ENCODE measurements around the gene OXCT2. TPM values are rescaled to one million over a fixed set of nuclear protein-coding genes. Genes with fewer than 3 reads are reported as not detected.

Gene OXCT2
- total RNA-seq, 1 donor from 2014 or later: 2.1 TPM

DNA sequence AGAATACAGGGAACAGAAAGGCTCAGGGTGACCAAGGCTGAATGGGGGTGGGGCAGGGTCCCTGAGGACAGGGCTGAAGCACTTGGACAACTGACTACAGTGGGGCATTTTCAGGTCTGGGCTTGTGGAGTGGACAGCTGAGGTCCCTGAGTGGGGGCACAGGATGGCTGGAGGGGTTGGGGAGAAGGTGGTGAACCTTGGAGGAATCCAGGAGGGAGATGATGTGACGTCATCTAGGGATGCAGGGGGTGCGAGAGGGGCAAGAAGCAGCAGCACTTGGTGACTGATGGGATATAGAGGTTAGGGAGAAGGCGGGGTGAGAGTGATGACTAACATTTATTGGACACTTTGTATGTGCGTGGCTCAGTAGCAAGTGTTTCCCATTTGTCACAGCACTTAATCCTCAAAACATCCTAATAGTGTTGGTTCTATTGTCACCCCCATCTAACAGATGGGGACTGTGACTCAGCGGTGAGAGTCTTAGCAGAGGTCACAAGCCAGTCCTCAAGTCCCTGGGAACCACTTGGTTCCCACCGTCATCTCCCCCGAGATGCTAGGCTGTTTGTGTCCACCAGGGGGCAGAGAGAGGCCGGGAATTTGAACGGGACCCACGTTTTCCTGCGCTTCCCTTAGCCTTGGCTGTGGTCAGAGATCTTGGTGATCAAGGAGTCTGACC lies 45.4 kb upstream of the OXCT2 start:
- no peaks in the 10 kb centered on the region for H3K4me1 ChIP-seq
- no peak overlapping the region for H3K4me2 ChIP-seq
- peak overlapping the region; percentile 90 for H3K27ac Mint-ChIP-seq
- no peaks in the 10 kb centered on the region for H3K9me3 ChIP-seq (ENCODE audit: low read depth)
- H3F3A ChIP-seq (ENCODE audit: low read depth): no peaks in the 10 kb centered on the region
- peak overlapping the region; percentile 50 for H3K4me3 Mint-ChIP-seq
- DNase-seq (ENCODE audit: low spot score): peak; percentile 79
- no peak for TF ChIP-seq EZH2phosphoT487 (IDR thresholded peaks at IDR 0.05)
- TF ChIP-seq, protein P1, sequence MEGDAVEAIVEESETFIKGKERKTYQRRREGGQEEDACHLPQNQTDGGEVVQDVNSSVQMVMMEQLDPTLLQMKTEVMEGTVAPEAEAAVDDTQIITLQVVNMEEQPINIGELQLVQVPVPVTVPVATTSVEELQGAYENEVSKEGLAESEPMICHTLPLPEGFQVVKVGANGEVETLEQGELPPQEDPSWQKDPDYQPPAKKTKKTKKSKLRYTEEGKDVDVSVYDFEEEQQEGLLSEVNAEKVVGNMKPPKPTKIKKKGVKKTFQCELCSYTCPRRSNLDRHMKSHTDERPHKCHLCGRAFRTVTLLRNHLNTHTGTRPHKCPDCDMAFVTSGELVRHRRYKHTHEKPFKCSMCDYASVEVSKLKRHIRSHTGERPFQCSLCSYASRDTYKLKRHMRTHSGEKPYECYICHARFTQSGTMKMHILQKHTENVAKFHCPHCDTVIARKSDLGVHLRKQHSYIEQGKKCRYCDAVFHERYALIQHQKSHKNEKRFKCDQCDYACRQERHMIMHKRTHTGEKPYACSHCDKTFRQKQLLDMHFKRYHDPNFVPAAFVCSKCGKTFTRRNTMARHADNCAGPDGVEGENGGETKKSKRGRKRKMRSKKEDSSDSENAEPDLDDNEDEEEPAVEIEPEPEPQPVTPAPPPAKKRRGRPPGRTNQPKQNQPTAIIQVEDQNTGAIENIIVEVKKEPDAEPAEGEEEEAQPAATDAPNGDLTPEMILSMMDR (IDR thresholded peaks at IDR 0.05): peak; percentile 78
- H3K27me3 ChIP-seq: peaks cover 5% of the 10 kb centered on the region
- no peaks in the 10 kb centered on the region for H3K9me3 Mint-ChIP-seq
- no peaks in the 10 kb centered on the region for H3K36me3 ChIP-seq
- H3K36me3 Mint-ChIP-seq: no peaks in the 10 kb centered on the region
- H3K9ac ChIP-seq: no peak overlapping the region
- H3K4me1 Mint-ChIP-seq: peaks cover 14% of the 10 kb centered on the region
- no peaks in the 10 kb centered on the region for H4K20me1 ChIP-seq (ENCODE audit: low read depth)
- H3K27me3 Mint-ChIP-seq (ENCODE audit: insufficient read depth, low read depth): peaks cover 11% of the 10 kb centered on the region
- H3K4me3 ChIP-seq: no peak overlapping the region
- no peak overlapping the region for H3K27ac ChIP-seq
- no peak overlapping the region for H2AFZ ChIP-seq (replicated peaks)
- H3K79me2 ChIP-seq (ENCODE audit: low read depth): no peaks in the 10 kb centered on the region

GRCh38 chr1:39812913-39813312 lies 41.8 kb upstream of the OXCT2 start:
- Mint-ChIP-seq H3K36me3 (peaks cover 2% of the 10 kb centered on the region), H3K27ac (no peak overlapping the region), H3K4me3 (no peak overlapping the region), H3K4me1 (peaks cover 14% of the 10 kb centered on the region), H3K9me3 (peaks cover 4% of the 10 kb centered on the region), H3K27me3 (ENCODE audit: insufficient read depth, low read depth) (peaks cover 9% of the 10 kb centered on the region)
- H3K9ac ChIP-seq: no peak overlapping the region
- no peaks in the 10 kb centered on the region for H3K79me2 ChIP-seq (ENCODE audit: low read depth)
- H3K4me1 ChIP-seq: no peaks in the 10 kb centered on the region
- DNase-seq (ENCODE audit: low spot score): no peak
- H3K4me2 ChIP-seq: no peak overlapping the region
- H3K27ac ChIP-seq: no peak overlapping the region
- H3K27me3 ChIP-seq: peaks cover 5% of the 10 kb centered on the region
- no peaks in the 10 kb centered on the region for H3K9me3 ChIP-seq (ENCODE audit: low read depth)
- TF ChIP-seq, protein P1 (IDR thresholded peaks at IDR 0.05): no peak
- TF ChIP-seq EZH2phosphoT487 (IDR thresholded peaks at IDR 0.05) (no peak), EZH2 (IDR thresholded peaks at IDR 0.05) (no peak)
- H2AFZ ChIP-seq (replicated peaks): no peak overlapping the region
- no peaks in the 10 kb centered on the region for H4K20me1 ChIP-seq (ENCODE audit: low read depth)
- no peaks in the 10 kb centered on the region for H3F3A ChIP-seq (ENCODE audit: low read depth)
- no peaks in the 10 kb centered on the region for H3K36me3 ChIP-seq
- no peak overlapping the region for H3K4me3 ChIP-seq

GRCh38 chr1:39808784-39809517 lies 37.8 kb upstream of the OXCT2 start:
- no peak overlapping the region for H3K4me2 ChIP-seq
- TF ChIP-seq EZH2 (IDR thresholded peaks at IDR 0.05): no peak
- no peak for TF ChIP-seq EZH2phosphoT487 (IDR thresholded peaks at IDR 0.05)
- TF ChIP-seq, protein P1 (IDR thresholded peaks at IDR 0.05): no peak
- no peak overlapping the region for H3K4me3 Mint-ChIP-seq
- no peaks in the 10 kb centered on the region for H3K27me3 ChIP-seq
- peaks cover 13% of the 10 kb centered on the region for H3K9me3 Mint-ChIP-seq
- H3K4me1 Mint-ChIP-seq: peaks cover under 1% of the 10 kb centered on the region
- no peak for DNase-seq (ENCODE audit: low spot score)
- H3F3A ChIP-seq (ENCODE audit: low read depth): peaks cover 2% of the 10 kb centered on the region
- no peaks in the 10 kb centered on the region for H3K4me1 ChIP-seq
- no peaks in the 10 kb centered on the region for H4K20me1 ChIP-seq (ENCODE audit: low read depth)
- peaks cover 2% of the 10 kb centered on the region for H3K36me3 Mint-ChIP-seq
- peaks cover 10% of the 10 kb centered on the region for H3K9me3 ChIP-seq (ENCODE audit: low read depth)
- H3K27ac ChIP-seq: no peak overlapping the region
- H2AFZ ChIP-seq (replicated peaks): no peak overlapping the region
- peaks cover 7% of the 10 kb centered on the region for H3K27me3 Mint-ChIP-seq (ENCODE audit: insufficient read depth, low read depth)
- no peaks in the 10 kb centered on the region for H3K36me3 ChIP-seq
- no peak overlapping the region for H3K4me3 ChIP-seq
- H3K27ac Mint-ChIP-seq: no peak overlapping the region
- H3K79me2 ChIP-seq (ENCODE audit: low read depth): no peaks in the 10 kb centered on the region
- H3K9ac ChIP-seq: no peak overlapping the region

Data from neural progenitor cell (in vitro differentiated cells).